ENCODE results near the gene MC1R. TPM values are rescaled to one million over a fixed set of nuclear protein-coding genes. Genes with fewer than 3 reads are reported as not detected.
"Not testable (repeated sequence)": the region's sequence is repeated elsewhere in the genome, so short reads cannot be mapped to it uniquely, and the experiment has no call there.

Gene MC1R
- total RNA-seq, 1 experiment from 2014 or later, result 3.8 TPM

- TF ChIP-seq CTCF (IDR thresholded peaks at IDR 0.05), result no peak
These were observed 44.5 kb upstream of the MC1R start (continued) for GRCh38 chr16:89873972-89874689.

GRCh38 chr16:89879123-89879522 is 39.5 kb upstream of the MC1R start:
- ATAC-seq; H3K27me3 Mint-ChIP-seq (ENCODE audit: low read depth); H3K27ac Mint-ChIP-seq; POLR2A ChIA-PET; H3K4me1 Mint-ChIP-seq; DNase-seq (ENCODE audit: low spot score); H3K9me3 Mint-ChIP-seq; CTCF ChIA-PET; H3K4me3 Mint-ChIP-seq: not testable (repeated sequence)
- H3K36me3 Mint-ChIP-seq, result peaks cover 54% of the 10 kb centered on the region

- Mint-ChIP-seq H3K27me3 (ENCODE audit: low read depth) (no peaks in the 10 kb centered on the region), H3K4me3 (no peak overlapping the region), H3K4me1 (no peaks in the 10 kb centered on the region), H3K27ac (peak overlapping the region; percentile 86; the same call in 1 of the 2 replicates), H3K9me3 (no peaks in the 10 kb centered on the region), H3K36me3 (peaks cover 54% of the 10 kb centered on the region)
- TF ChIP-seq ZNF121 (CRISPR knock-in tag; IDR thresholded peaks at IDR 0.05) (peak; percentile 90), TEAD1 (CRISPR knock-in tag; IDR thresholded peaks at IDR 0.05) (no peak)
- DNase-seq (ENCODE audit: low spot score) (no peak), ATAC-seq (no peak)
- CTCF ChIA-PET, result interaction anchor here (1.3 kb wide), 1 partner anchor 30 kb away, joined by 3 read pairs; no protein-coding TSS in a partner anchor
- POLR2A ChIA-PET, result no interaction called here
These were observed 37.9 kb upstream of the MC1R start for GRCh38 chr16:89880477-89881367.

GRCh38 chr16:89881368-89881730 is 37.3 kb upstream of the MC1R start:
- Mint-ChIP-seq H3K27ac (no peak overlapping the region), H3K36me3 (peaks cover 53% of the 10 kb centered on the region), H3K27me3 (ENCODE audit: low read depth) (no peaks in the 10 kb centered on the region), H3K9me3 (no peaks in the 10 kb centered on the region), H3K4me1 (no peaks in the 10 kb centered on the region), H3K4me3 (no peak overlapping the region)
- ATAC-seq (no peak), DNase-seq (ENCODE audit: low spot score) (no peak)
- POLR2A ChIA-PET, result no interaction called here
- CTCF ChIA-PET, result interaction anchor here (1.3 kb wide), 1 partner anchor 29 kb away, joined by 3 read pairs; no protein-coding TSS in a partner anchor
- TF ChIP-seq CDX4 (CRISPR knock-in tag; IDR thresholded peaks at IDR 0.05; ENCODE audit: borderline replicate concordance) (no peak), SMAD3 (CRISPR knock-in tag; IDR thresholded peaks at IDR 0.05; ENCODE audit: borderline replicate concordance) (no peak)

- H3K4me3 Mint-ChIP-seq, result no peak overlapping the region
- peak overlapping the region; percentile 44 for H3K27ac Mint-ChIP-seq
- ChIA-PET CTCF (no interaction called here), POLR2A (no interaction called here)
- H3K9me3 Mint-ChIP-seq, result no peaks in the 10 kb centered on the region
- DNase-seq (ENCODE audit: low spot score), result no peak
- no peaks in the 10 kb centered on the region for H3K27me3 Mint-ChIP-seq (ENCODE audit: low read depth)
- ATAC-seq, result no peak
- TF ChIP-seq GTF2I (CRISPR knock-in tag; conservative IDR thresholded peaks at IDR 0.05), result no peak
- no peak for TF ChIP-seq NFATC4 (CRISPR knock-in tag; IDR thresholded peaks at IDR 0.05)
- no peak for TF ChIP-seq TP53 (CRISPR knock-in tag; IDR thresholded peaks at IDR 0.05)
- no peak for TF ChIP-seq HMGA2 (CRISPR knock-in tag; IDR thresholded peaks at IDR 0.05)
- no peak for TF ChIP-seq ELF4 (CRISPR knock-in tag; IDR thresholded peaks at IDR 0.05; ENCODE audit: low read depth)
- TF ChIP-seq ZNF219 (CRISPR knock-in tag; IDR thresholded peaks at IDR 0.05; ENCODE audit: borderline replicate concordance), result no peak
- TF ChIP-seq ZNF671 (CRISPR knock-in tag; IDR thresholded peaks at IDR 0.05), result no peak
- no peak for TF ChIP-seq CDX4 (CRISPR knock-in tag; IDR thresholded peaks at IDR 0.05; ENCODE audit: borderline replicate concordance)
- no peak for TF ChIP-seq EMX1 (CRISPR knock-in tag; IDR thresholded peaks at IDR 0.05)
- no peaks in the 10 kb centered on the region for H3K4me1 Mint-ChIP-seq
- peaks cover 62% of the 10 kb centered on the region for H3K36me3 Mint-ChIP-seq
These were observed 35.2 kb upstream of the MC1R start for GRCh38 chr16:89883346-89884040.

Measured in WTC11 (cell line).